LNCAP (cell line): ENCODE measurements around the gene NCMAP.

Experiments
- TF ChIP-seq, protein P1 (sequence below): fragments of 450-650 bp; IDR thresholded peaks from 2 replicates; pipeline ENCODE4 v1.5.1; 2017; ENCODE audit warnings: mild to moderate bottlenecking

Gene NCMAP

DNA sequence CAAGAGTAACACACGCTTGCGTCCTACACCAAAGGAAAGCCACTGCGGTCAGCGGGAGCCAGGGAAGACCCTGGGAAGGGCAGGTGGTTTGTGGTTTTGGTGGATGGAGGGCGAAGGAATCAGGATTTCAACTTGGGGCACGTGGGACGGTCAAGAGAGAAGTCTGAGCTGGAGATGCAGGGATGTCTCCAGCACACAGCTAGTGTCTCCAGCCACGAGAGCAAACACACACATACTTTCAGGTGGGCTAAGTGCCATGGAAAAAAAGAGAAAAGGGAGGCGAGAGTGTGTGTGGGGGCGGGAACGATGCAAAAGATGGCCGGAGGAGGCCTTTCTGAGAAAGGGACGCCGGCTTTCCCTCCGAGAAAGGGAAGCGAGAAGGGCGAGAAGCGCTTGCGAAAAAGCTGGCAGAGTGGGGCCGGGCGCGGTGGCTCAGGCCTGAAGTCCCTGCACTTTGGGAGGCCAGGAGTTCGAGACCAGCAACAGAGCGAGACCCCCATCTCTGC, 85.8 kb downstream of the NCMAP start:
- TF ChIP-seq, protein P1, sequence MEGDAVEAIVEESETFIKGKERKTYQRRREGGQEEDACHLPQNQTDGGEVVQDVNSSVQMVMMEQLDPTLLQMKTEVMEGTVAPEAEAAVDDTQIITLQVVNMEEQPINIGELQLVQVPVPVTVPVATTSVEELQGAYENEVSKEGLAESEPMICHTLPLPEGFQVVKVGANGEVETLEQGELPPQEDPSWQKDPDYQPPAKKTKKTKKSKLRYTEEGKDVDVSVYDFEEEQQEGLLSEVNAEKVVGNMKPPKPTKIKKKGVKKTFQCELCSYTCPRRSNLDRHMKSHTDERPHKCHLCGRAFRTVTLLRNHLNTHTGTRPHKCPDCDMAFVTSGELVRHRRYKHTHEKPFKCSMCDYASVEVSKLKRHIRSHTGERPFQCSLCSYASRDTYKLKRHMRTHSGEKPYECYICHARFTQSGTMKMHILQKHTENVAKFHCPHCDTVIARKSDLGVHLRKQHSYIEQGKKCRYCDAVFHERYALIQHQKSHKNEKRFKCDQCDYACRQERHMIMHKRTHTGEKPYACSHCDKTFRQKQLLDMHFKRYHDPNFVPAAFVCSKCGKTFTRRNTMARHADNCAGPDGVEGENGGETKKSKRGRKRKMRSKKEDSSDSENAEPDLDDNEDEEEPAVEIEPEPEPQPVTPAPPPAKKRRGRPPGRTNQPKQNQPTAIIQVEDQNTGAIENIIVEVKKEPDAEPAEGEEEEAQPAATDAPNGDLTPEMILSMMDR: no peak

DNA sequence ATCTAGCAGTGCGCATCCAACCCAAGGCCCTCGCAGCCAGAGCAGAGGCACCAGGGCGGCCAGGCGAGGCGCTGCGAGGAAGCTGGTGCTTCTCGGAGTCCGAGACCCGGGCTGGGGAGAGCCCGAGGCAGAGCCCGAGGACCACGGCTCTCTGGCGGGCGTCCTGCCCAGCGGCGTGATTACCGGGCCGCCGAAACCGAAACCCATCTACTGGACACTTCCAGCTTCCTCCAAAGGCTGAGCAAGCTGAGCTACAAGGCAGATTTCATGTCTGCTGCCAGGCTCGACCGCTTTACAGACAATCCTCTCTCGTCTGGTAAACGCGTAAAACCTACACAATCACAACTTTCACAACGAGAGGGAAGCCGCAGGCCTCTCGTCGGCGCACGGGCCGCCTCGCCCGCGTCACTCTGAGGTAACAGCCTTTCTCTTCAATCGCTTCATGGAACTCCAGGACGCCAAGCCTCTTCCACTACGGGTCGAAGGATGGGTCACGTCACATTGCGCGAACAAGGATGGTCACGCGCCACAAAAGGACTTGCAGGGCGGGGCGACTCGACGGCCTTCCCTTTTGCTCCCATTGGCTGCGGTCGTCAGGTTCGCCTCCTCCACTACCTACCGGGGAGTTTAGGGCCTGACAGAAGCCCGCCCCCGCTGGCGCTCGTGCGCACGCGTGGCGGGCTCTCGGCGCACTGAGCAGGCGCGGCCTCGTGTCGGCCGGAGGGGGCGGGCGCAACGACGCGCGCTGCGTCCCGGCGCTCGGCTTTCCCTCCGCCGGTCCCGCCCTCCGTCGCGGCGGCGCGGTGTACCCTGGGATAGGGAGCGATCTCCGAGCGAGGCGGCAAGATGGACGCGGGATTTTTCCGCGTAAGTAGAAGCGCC, 86.8 kb downstream of the NCMAP start, which contains the start of gene SRRM1:
Gene SRRM1, plus strand, starts transcription at position 822 of the 882 bp plus-strand sequence. Its CDS starts 25 bp downstream, at position 847.
- TF ChIP-seq, protein P1: no peak

DNA sequence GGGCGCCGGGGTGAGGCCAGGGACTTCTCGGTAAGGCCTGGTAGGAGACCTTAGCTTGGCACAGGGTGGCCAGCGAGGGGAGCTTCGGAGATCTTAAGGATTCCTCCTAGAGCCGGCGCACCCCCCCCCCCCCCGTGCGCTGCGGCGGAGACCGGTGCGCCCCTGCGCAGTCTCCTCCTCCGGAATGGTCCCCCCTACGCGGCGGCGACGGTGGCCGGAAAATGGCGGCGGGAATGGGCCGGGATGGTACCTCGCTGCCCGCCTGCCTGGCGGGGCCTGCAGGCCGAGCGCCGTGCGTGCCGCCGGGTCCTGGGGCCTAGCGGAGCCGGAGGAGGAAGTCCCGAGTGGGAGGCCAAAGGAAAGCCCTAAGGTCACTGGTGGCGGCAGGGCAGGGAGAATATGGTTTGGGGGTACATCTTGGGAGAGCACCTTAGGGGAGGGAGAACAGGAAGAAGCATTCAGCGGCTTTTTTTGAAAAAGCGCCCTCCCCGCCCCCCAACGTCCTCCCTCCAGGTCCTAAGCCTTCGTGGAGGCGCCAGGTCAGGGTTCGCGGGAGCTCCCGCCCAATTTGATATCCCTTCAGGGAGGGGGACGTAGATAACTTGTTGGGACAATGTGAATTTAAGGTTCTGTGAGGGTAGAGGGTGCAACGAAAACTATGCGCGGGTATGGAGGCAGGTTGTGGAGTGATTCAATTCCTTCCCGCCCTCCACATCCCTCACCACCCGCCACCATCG, 87.6 kb downstream of the NCMAP start:
- TF ChIP-seq, protein P1: no peak

DNA sequence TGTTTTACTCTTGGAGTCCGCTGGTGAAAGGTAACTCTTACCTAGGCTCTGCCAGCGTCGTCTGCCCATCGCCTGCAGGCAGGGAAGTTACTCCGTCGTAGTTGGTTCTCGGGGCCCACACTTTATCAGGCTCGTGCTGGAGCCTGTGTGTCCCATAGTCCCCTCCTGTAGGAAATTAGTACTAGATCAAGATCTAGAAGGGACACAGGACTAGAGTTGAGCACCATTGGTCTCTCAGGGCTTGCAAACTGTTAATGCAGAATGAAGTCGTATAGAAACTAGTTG, 88.2 kb downstream of the NCMAP start:
- TF ChIP-seq, protein P1: no peak

DNA sequence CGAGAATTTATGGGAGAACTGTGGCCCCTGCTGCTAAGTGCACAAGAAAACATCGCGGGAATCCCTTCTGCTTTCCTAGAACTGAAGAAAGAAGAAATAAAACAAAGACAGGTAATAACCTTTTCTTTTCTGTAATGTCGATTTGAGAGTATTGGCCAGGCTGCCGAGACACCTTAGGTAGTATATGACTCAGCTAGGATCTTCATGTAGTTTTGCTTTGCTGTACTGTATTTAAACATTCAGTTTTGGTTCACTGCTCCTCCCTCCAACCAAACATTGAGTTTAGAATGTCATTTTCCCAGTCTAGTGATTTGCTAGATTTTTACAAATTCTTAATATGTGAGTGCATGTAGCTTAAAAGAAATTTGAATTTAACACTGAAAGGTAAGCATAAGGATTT, 93.0 kb downstream of the NCMAP start:
- TF ChIP-seq, protein P1: no peak

DNA sequence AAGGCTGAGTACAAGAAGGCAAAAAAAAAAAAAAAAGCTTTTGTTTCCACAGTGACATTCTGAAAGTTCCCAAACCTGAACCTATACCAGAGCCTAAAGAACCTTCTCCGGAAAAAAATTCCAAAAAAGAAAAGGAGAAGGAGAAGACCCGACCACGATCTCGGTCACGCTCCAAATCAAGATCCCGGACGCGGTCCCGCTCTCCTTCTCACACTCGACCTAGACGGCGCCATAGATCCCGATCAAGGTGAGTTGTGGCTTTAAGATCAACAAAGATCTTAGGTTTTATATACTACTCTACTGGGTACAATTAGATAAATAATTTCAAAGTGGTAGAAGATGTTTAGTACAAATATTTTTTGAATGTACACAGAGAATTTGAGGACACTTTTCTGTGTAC, 96.5 kb downstream of the NCMAP start:
- TF ChIP-seq, protein P1: no peak

DNA sequence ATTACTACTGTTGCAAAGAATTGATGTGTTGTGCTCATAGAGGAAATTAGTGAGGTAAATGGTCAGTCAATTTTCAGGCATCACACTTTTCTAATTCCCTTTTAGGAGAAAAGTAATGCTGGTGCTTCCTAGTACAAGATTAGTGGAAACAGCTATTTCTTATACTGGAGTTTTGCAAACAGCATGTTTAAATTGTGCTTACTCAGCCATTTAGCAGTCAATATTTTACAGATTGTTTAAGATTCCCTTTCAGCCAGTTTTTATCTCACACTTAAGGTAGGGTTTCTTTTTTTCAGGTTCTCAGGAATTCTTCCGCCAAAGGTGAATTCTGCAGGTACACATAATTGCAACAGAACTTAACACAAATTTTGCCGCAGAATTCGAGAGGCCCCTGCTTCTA, 98.1 kb downstream of the NCMAP start:
- TF ChIP-seq, protein P1: no peak
